ENCODE measurements around the gene DCT. TPM values are rescaled to one million over a fixed set of nuclear protein-coding genes. Genes with fewer than 3 reads are reported as not detected.
A peak's percentile ranks its signal among the peaks of the same experiment; 100 is the strongest.

DCT gene
- total and polyA plus RNA-seq, 2 donors = 0.73 to 0.90 TPM

DNA sequence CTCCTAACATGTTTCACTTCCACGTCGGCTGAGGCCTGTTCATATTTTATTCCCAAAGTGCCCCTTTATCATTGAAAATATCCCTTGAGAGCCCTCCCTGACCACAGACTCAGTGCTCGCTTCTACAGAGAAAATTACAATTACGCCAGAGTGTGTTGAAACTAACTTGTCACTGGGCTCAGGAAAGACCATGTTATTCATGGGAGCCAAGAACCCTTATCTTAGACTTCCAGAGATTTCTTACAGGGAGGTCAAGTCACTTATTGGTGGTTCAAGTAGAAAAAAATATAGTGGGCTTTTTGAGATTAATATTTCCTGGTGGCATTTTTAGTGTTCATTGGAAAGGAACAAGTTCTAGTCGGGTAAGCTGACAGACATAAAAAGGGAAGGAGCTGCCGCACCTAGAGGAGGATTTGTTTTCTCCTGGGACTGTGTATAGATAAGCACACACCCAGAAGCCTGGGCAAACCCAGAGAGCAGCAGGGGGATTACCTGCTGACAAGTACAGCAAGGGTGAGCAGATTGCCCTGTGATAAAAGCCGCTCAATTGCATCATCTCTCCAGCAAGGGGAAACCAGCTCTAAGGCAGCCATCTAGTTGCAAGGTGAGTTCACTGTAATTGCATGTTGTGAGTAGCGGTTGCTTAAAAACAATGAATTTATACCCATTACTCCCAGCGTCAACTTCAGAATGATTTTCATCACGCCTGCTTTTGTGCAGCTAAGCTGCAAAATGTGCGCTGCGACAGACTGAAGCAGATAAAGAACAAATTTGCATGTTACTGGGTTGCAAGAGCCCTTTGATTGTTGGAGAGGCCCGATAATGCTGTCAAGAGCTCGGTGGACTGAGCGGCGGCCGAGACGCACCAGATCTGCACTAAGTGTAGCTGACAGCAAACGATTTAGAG lies 46.2 kb downstream of the DCT start:
- peak in 1 of 9 donors; percentile 13 for DNase-seq (ENCODE audit: low read depth in 6 of 9, low spot score in 9 of 9)
- H3K9me3 ChIP-seq (ENCODE audit: control insufficient read depth in 2 of 2, insufficient read depth in 1 of 2, low read length in 1 of 2) = no peaks in the 10 kb centered on the region

DNA sequence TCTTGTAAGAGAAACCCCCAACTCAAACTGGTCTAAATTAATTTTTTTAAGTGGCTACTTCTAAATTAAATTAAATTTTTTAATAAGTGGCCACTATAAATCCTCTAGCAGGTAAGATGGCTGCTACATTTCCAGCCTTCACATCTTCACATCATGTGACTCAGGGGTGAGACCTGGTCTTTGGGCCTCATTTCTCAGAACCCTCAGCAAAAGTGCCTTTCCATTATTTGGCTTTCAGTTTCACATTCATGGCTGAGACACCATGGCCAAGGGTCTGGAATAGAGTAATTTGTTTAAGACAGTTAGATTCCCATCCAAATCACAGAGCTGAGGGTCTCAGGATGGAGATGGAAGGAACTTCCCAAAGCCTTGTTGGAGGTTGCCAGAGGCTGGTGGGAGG lies 47.5 kb downstream of the DCT start:
- H3K27me3 ChIP-seq (ENCODE audit: control insufficient read depth in 2 of 2, insufficient read depth in 1 of 2, low read length in 1 of 2) = peaks cover 2 to 3% of the 10 kb centered on the region in 2 donors
- no peaks in the 10 kb centered on the region for H3K9me3 ChIP-seq (ENCODE audit: control insufficient read depth in 2 of 2, insufficient read depth in 1 of 2, low read length in 1 of 2)
- DNase-seq (ENCODE audit: low read depth in 6 of 9, low spot score in 9 of 9) = no peak
- H3K4me3 ChIP-seq (ENCODE audit: low read length in 2 of 2) = no peak overlapping the region
- no peaks in the 10 kb centered on the region for H3K36me3 ChIP-seq (ENCODE audit: control insufficient read depth in 2 of 2, insufficient read depth in 2 of 2, low read length in 1 of 2)
- H3K27ac ChIP-seq (ENCODE audit: low read depth in 1 of 2, low read length in 1 of 2) = no peak overlapping the region
- no peaks in the 10 kb centered on the region for H3K4me1 ChIP-seq (ENCODE audit: control insufficient read depth in 2 of 2, insufficient read depth in 2 of 2, low read length in 2 of 2)

More for the DNA sequence above, 46.2 kb downstream of the DCT start:
- H3K27me3 ChIP-seq (ENCODE audit: control insufficient read depth in 2 of 2, insufficient read depth in 1 of 2, low read length in 1 of 2) = peaks cover 2 to 3% of the 10 kb centered on the region in 2 donors
- no peak overlapping the region for H3K4me3 ChIP-seq (ENCODE audit: low read length in 2 of 2)
- no peak overlapping the region for H3K27ac ChIP-seq (ENCODE audit: low read depth in 1 of 2, low read length in 1 of 2)
- 79% methylated on average over 19 of the region's 19 CpGs for WGBS
- H3K4me1 ChIP-seq (ENCODE audit: control insufficient read depth in 2 of 2, insufficient read depth in 2 of 2, low read length in 2 of 2) = no peaks in the 10 kb centered on the region
- no peaks in the 10 kb centered on the region for H3K36me3 ChIP-seq (ENCODE audit: control insufficient read depth in 2 of 2, insufficient read depth in 2 of 2, low read length in 1 of 2)

DNA sequence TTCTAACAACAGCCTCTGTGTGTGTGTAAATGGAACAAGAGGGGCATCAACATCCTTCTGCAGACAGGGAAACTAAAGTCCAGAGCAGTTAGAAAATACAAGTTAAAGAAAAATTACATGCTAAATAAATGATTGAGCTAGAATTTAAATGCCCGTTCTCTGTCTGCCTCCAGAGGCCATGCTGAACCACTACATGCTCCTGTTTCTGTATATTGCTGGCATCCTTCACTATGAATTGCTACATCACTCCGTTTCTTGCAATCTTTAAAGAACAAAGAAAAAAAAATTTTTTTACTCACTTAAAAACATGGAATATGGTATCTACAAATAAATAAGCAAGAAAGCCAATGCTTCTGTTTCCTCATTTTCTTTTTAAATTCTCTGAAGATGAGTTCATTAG lies 47.9 kb downstream of the DCT start:
- no peak overlapping the region for H3K27ac ChIP-seq (ENCODE audit: low read depth in 1 of 2, low read length in 1 of 2)
- H3K9me3 ChIP-seq (ENCODE audit: control insufficient read depth in 2 of 2, insufficient read depth in 1 of 2, low read length in 1 of 2) = no peaks in the 10 kb centered on the region
- 97% methylated on average over 2 of the region's 2 CpGs for WGBS
- no peak overlapping the region for H3K4me3 ChIP-seq (ENCODE audit: low read length in 2 of 2)
- DNase-seq (ENCODE audit: low read depth in 6 of 9, low spot score in 9 of 9) = no peak
- no peaks in the 10 kb centered on the region for H3K36me3 ChIP-seq (ENCODE audit: control insufficient read depth in 2 of 2, insufficient read depth in 2 of 2, low read length in 1 of 2)
- no peaks in the 10 kb centered on the region for H3K4me1 ChIP-seq (ENCODE audit: control insufficient read depth in 2 of 2, insufficient read depth in 2 of 2, low read length in 2 of 2)
- peaks cover 2 to 3% of the 10 kb centered on the region in 2 donors for H3K27me3 ChIP-seq (ENCODE audit: control insufficient read depth in 2 of 2, insufficient read depth in 1 of 2, low read length in 1 of 2)

DNA sequence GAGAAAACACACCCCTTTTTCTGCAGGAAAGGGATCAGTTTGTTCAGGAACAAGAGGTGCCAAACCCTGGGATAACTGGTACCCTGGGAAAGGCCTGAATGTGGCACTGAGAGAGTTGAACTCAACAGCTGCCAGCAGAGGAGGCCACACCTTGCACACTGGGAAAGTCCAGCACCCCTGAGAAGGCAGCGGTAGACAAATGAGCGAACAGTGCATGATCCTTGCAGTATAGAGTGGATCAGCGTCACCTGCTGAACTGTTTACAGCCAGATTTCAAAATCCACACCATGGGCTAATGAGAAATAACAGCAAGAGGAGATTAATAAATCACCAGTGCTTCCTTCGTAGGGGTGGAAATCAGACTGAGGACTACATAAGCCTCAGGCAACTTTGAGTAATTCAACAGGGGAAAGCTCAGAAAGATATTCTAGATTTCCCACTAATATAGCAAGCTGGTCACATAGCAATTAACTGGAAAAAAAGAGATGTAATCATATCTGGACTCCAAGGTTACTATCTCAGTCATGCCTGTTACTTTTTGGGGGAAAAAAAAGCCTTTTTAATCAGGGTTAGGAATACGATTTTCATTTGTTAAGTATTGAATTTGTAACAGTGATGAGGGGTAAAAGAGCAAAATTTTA lies 52.0 kb downstream of the DCT start:
- no peak for DNase-seq (ENCODE audit: low read depth in 6 of 9, low spot score in 9 of 9)
- H3K36me3 ChIP-seq (ENCODE audit: control insufficient read depth in 2 of 2, insufficient read depth in 2 of 2, low read length in 1 of 2) = no peaks in the 10 kb centered on the region
- H3K27me3 ChIP-seq (ENCODE audit: control insufficient read depth in 2 of 2, insufficient read depth in 1 of 2, low read length in 1 of 2) = no peaks in the 10 kb centered on the region
- no peaks in the 10 kb centered on the region for H3K4me1 ChIP-seq (ENCODE audit: control insufficient read depth in 2 of 2, insufficient read depth in 2 of 2, low read length in 2 of 2)
- H3K4me3 ChIP-seq (ENCODE audit: low read length in 2 of 2) = no peak overlapping the region
- 91% methylated on average over 5 of the region's 5 CpGs for WGBS
- no peaks in the 10 kb centered on the region for H3K9me3 ChIP-seq (ENCODE audit: control insufficient read depth in 2 of 2, insufficient read depth in 1 of 2, low read length in 1 of 2)
- no peak overlapping the region for H3K27ac ChIP-seq (ENCODE audit: low read depth in 1 of 2, low read length in 1 of 2)

DNA sequence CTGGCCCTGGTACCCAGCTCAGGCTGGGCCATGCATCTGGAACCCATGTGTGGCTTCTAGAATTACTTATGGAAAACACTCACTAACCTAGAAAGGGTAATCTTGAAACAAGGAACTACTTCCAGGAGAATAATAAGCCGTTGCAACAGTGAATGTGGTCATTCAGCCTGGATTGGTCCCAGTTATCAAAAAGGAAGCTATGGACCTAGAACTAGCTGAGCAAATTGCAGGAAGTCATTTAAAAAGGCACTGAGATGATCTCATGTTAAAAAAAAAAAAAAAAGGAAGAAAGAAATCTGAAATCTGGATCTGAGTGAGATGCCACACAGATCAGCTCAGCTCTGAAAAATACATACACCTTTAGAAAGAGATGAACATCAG lies 59.6 kb downstream of the DCT start:
- Histone ChIP-seq H3K9me3 (ENCODE audit: control insufficient read depth in 2 of 2, insufficient read depth in 1 of 2, low read length in 1 of 2) (peaks cover 0 to 2% of the 10 kb centered on the region in 2 donors), H3K27ac (ENCODE audit: low read depth in 1 of 2, low read length in 1 of 2) (no peak overlapping the region), H3K4me1 (ENCODE audit: control insufficient read depth in 2 of 2, insufficient read depth in 2 of 2, low read length in 2 of 2) (no peaks in the 10 kb centered on the region), H3K36me3 (ENCODE audit: control insufficient read depth in 2 of 2, insufficient read depth in 2 of 2, low read length in 1 of 2) (no peaks in the 10 kb centered on the region), H3K27me3 (ENCODE audit: control insufficient read depth in 2 of 2, insufficient read depth in 1 of 2, low read length in 1 of 2) (no peaks in the 10 kb centered on the region), H3K4me3 (ENCODE audit: low read length in 2 of 2) (no peak overlapping the region)
- DNase-seq (ENCODE audit: low read depth in 6 of 9, low spot score in 9 of 9) = no peak
- 0% methylated on average over 1 of the region's 1 CpG for WGBS

DNA sequence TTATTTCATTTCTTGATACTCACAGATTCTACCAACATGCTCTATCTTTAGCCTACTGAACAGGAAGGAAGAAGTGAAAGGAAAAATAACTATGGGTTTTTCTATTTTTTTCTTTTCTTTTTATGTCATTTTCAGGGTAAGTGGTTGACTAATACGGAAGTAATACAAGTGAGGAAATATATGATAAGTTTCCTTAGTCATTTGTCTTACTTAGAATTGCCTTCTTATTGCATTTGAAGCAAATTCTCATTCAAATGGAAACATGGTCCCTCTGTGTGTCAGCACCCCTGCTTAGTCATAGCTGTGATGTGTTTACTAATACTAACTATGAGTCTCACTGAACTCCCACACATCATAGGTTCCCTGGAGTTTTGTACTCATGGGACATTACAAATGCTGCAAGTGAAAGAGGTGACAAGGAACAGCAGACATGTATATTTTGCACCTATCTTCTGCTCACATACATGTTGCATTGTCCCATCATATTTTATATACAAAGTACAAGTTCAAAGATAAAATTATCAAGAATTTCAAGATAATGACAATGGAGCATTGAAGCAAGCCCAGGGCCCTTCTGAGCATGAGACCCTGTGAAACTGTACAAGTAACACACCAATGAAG lies 60.1 kb downstream of the DCT start:
- peaks cover 0 to 2% of the 10 kb centered on the region in 2 donors for H3K9me3 ChIP-seq (ENCODE audit: control insufficient read depth in 2 of 2, insufficient read depth in 1 of 2, low read length in 1 of 2)
- H3K27me3 ChIP-seq (ENCODE audit: control insufficient read depth in 2 of 2, insufficient read depth in 1 of 2, low read length in 1 of 2) = no peaks in the 10 kb centered on the region
- H3K27ac ChIP-seq (ENCODE audit: low read depth in 1 of 2, low read length in 1 of 2) = no peak overlapping the region
- no peak overlapping the region for H3K4me3 ChIP-seq (ENCODE audit: low read length in 2 of 2)
- no peak for DNase-seq (ENCODE audit: low read depth in 6 of 9, low spot score in 9 of 9)
- H3K4me1 ChIP-seq (ENCODE audit: control insufficient read depth in 2 of 2, insufficient read depth in 2 of 2, low read length in 2 of 2) = no peaks in the 10 kb centered on the region
- 15% methylated on average over 1 of the region's 1 CpG for WGBS
- no peaks in the 10 kb centered on the region for H3K36me3 ChIP-seq (ENCODE audit: control insufficient read depth in 2 of 2, insufficient read depth in 2 of 2, low read length in 1 of 2)

DNA sequence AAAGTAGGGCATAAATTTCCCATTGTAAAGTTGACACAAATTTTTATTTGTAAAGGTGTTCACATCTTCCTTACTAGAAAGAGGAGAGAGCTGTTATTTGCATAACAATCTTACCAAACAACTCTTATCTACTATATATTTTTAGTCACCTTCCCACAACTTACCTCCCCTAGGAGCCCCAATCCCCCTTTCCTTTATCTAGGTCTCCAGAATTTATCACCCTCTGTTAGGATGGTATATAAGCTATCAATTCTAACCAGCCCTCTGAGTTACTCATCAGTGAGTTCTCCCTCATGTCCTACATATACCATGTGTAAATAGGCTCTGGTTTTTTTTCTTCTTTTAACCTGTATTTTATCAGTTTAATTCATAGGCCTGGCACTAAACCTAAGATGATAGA lies 62.2 kb downstream of the DCT start:
- DNase-seq (ENCODE audit: low read depth in 6 of 9, low spot score in 9 of 9) = no peak
- no peak overlapping the region for H3K27ac ChIP-seq (ENCODE audit: low read depth in 1 of 2, low read length in 1 of 2)
- no peaks in the 10 kb centered on the region for H3K27me3 ChIP-seq (ENCODE audit: control insufficient read depth in 2 of 2, insufficient read depth in 1 of 2, low read length in 1 of 2)
- no peak overlapping the region for H3K4me3 ChIP-seq (ENCODE audit: low read length in 2 of 2)
- H3K4me1 ChIP-seq (ENCODE audit: control insufficient read depth in 2 of 2, insufficient read depth in 2 of 2, low read length in 2 of 2) = no peaks in the 10 kb centered on the region
- H3K36me3 ChIP-seq (ENCODE audit: control insufficient read depth in 2 of 2, insufficient read depth in 2 of 2, low read length in 1 of 2) = no peaks in the 10 kb centered on the region
- peaks cover 0 to 2% of the 10 kb centered on the region in 2 donors for H3K9me3 ChIP-seq (ENCODE audit: control insufficient read depth in 2 of 2, insufficient read depth in 1 of 2, low read length in 1 of 2)

DNA sequence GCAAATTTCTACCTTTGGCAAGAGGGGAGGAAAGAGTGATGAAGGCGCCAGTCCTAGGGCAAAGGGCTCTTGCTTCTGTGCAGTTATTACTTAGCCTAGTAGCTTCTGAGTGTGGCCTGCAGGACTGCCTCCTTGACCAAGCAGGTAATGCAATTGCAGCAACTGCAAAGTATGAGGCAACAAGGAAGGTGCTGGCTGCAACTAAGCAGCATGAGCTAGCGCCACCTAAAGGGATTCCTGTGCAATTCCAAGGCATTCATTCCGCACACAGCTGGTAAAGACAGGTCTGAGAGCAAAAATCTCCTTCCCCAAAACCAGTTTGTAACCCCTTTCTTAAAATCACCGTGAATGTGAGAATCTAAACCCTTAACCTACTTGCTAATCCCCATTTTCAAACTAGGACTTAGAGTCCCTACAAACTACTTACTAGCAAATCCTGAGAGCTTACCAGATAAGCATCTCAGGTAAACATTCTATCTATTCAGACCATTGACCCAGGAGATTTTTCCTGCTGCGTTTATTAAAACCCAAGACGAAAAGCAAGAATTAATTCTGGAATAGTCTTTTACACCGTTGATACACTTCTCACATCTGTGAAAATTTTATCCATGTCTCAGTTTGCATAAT lies 62.9 kb downstream of the DCT start:
- Histone ChIP-seq H3K27ac (ENCODE audit: low read depth in 1 of 2, low read length in 1 of 2) (no peak overlapping the region), H3K9me3 (ENCODE audit: control insufficient read depth in 2 of 2, insufficient read depth in 1 of 2, low read length in 1 of 2) (peaks cover 0 to 2% of the 10 kb centered on the region in 2 donors), H3K36me3 (ENCODE audit: control insufficient read depth in 2 of 2, insufficient read depth in 2 of 2, low read length in 1 of 2) (no peaks in the 10 kb centered on the region), H3K27me3 (ENCODE audit: control insufficient read depth in 2 of 2, insufficient read depth in 1 of 2, low read length in 1 of 2) (no peaks in the 10 kb centered on the region), H3K4me1 (ENCODE audit: control insufficient read depth in 2 of 2, insufficient read depth in 2 of 2, low read length in 2 of 2) (no peaks in the 10 kb centered on the region), H3K4me3 (ENCODE audit: low read length in 2 of 2) (no peak overlapping the region)
- 63% methylated on average over 7 of the region's 7 CpGs for WGBS
- peak in 1 of 9 donors; percentile 9 for DNase-seq (ENCODE audit: low read depth in 6 of 9, low spot score in 9 of 9)
